H1 (cell line): Measurements from ENCODE around the gene ARHGEF10L.
A peak's percentile ranks its signal among the peaks of the same experiment; 100 is the strongest.

ENCODE experiments used
- CHD1 ChIP-seq: IDR thresholded peaks from 2 replicates; pipeline ENCODE4 v1.6.1; 2012; ENCODE audit warnings: low read depth, low read length, improper control_type of control experiment
- POLR2A ChIP-seq, 2 experiments: IDR thresholded peaks; 1 replicate in 1 of 2; 2 replicates in 1 of 2; pipeline ENCODE4 v1.6.1; 2011; ENCODE audit warnings: low read depth in 2 of 2, low read length in 2 of 2, mild to moderate bottlenecking in 2 of 2; ENCODE audit errors: control extremely low read depth in 1 of 2
- SIN3A ChIP-seq, 2 experiments: IDR thresholded peaks in 1 of 2; conservative IDR thresholded peaks in 1 of 2; 2 replicates each; pipeline ENCODE4 v1.6.1; 2011 to 2012; ENCODE audit warnings: low read length in 2 of 2, improper control_type of control experiment in 1 of 2, low read depth in 1 of 2, mild to moderate bottlenecking in 1 of 2
- TAF1 ChIP-seq: IDR thresholded peaks from 2 replicates; pipeline ENCODE4 v1.6.1; 2011; ENCODE audit warnings: mild to moderate bottlenecking, low read depth, low read length
- YY1 ChIP-seq: IDR thresholded peaks from 2 replicates; pipeline ENCODE4 v1.6.1; 2011; ENCODE audit warnings: low read depth, mild to moderate bottlenecking, low read length
- TF ChIP-seq, protein P1 (sequence below), 3 experiments: IDR thresholded peaks; 1 replicate in 2 of 3; 2 replicates in 1 of 3; pipeline versions ENCODE4 v1.5.1 to v1.6.1; 2011; ENCODE audit warnings: low read length in 3 of 3, mild to moderate bottlenecking in 3 of 3, inconsistent platforms in 2 of 3, low read depth in 1 of 3, moderate library complexity in 1 of 3; ENCODE audit not compliant: insufficient read depth in 1 of 3; ENCODE audit errors: control extremely low read depth in 1 of 3
- TF ChIP-seq, protein P2 (sequence below): IDR thresholded peaks from 2 replicates; pipeline ENCODE4 v1.6.1; 2012; ENCODE audit warnings: inconsistent platforms

DNA sequence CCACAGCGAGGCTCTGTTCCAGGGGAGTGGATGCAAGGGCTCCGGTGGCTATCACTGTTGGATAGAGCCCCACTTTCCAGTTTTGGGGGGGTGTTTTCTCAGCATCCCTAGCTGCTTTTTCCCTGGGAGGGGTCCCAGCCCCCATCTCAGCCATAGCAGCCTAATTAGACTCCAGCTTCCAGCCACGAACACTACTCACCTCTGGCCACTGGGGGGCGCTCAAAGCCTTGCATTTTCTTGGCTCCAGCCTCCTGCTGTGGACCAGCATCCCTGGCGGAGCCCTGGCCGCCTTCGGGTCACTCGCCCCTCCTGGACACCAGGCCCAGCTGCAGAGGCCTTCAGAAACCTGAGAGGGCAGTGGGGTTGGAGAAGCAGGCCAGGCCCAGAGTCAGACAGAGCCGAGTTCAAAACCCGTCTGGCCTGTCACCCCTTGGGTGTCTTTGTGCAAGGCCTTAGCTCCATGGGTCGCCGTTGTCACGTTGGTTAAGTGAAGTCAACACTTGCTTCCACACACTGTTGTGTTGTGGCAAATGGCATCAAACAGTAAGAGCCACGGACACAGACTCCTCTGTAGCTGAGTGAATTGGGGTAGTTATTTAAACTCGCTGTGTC is 122.2 kb downstream of the ARHGEF10L start:
- TF ChIP-seq, protein P1, sequence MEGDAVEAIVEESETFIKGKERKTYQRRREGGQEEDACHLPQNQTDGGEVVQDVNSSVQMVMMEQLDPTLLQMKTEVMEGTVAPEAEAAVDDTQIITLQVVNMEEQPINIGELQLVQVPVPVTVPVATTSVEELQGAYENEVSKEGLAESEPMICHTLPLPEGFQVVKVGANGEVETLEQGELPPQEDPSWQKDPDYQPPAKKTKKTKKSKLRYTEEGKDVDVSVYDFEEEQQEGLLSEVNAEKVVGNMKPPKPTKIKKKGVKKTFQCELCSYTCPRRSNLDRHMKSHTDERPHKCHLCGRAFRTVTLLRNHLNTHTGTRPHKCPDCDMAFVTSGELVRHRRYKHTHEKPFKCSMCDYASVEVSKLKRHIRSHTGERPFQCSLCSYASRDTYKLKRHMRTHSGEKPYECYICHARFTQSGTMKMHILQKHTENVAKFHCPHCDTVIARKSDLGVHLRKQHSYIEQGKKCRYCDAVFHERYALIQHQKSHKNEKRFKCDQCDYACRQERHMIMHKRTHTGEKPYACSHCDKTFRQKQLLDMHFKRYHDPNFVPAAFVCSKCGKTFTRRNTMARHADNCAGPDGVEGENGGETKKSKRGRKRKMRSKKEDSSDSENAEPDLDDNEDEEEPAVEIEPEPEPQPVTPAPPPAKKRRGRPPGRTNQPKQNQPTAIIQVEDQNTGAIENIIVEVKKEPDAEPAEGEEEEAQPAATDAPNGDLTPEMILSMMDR (IDR thresholded peaks at IDR 0.05; ENCODE audit: control extremely low read depth in 1 of 3, insufficient read depth in 1 of 3, low read depth in 1 of 3, low read length in 3 of 3): peak; percentile 90 to 94 (median 91)
- no peak for TF ChIP-seq YY1
- TF ChIP-seq, protein P2, sequence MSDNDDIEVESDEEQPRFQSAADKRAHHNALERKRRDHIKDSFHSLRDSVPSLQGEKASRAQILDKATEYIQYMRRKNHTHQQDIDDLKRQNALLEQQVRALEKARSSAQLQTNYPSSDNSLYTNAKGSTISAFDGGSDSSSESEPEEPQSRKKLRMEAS: no peak
- no peak for TF ChIP-seq POLR2A (IDR thresholded peaks at IDR 0.05; ENCODE audit: control extremely low read depth in 1 of 2, low read depth in 2 of 2, low read length in 2 of 2)
- TF ChIP-seq TAF1: no peak
- TF ChIP-seq CHD1: no peak
- no peak for TF ChIP-seq SIN3A (conservative IDR thresholded peaks at IDR 0.05 in 1 of 2, IDR thresholded peaks at IDR 0.05 in 1 of 2; ENCODE audit: low read depth in 1 of 2, low read length in 2 of 2)
